ENCODE data around the gene FAM110D.

DNA sequence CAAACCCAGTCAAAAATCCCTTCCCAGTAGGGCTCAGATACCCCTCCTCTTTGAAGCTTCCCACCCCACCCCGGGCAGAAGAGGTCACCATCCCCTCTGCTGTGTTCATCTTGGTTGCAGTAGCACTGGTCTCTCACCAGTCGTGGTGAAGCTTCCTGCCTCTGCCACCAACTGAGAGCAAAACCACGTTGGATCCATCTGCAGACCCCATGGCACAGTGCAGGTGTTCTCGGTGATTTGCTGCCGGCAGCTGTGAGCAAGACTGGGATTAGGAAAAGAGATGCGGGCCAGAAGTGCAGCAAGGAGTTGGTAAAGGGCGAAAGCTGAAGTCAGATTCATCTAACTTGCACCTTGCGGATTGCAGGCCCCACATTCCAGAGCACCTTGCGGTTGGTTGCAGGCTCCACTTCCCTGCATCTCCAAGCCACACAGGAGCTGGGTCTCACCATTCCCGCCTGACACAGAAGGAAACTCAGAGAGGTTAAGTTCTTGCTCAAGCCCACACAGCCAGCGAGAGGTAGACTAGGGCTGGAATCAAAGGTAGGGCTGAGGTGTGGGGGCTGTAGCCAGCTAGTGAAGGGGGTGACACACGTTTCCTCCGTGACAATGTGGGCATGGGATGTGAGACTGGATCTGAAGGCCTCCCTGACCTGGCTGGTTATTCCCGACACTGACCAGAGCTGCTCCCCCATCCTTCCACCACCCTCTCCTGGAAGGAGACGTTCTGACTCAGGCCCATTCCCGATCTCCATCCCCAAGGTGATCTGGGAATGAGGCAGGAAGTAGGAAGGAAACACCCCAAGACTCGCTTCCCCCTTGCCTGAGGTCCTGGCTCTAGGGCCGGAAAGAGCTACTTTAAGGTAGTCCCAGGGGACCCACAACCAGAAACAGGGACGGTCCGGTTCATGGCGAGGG is 3.3 kb upstream of the FAM110D start:
- TF ChIP-seq, protein P1, sequence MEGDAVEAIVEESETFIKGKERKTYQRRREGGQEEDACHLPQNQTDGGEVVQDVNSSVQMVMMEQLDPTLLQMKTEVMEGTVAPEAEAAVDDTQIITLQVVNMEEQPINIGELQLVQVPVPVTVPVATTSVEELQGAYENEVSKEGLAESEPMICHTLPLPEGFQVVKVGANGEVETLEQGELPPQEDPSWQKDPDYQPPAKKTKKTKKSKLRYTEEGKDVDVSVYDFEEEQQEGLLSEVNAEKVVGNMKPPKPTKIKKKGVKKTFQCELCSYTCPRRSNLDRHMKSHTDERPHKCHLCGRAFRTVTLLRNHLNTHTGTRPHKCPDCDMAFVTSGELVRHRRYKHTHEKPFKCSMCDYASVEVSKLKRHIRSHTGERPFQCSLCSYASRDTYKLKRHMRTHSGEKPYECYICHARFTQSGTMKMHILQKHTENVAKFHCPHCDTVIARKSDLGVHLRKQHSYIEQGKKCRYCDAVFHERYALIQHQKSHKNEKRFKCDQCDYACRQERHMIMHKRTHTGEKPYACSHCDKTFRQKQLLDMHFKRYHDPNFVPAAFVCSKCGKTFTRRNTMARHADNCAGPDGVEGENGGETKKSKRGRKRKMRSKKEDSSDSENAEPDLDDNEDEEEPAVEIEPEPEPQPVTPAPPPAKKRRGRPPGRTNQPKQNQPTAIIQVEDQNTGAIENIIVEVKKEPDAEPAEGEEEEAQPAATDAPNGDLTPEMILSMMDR (IDR thresholded peaks at IDR 0.05) = no peak
- TF ChIP-seq ZFX (IDR thresholded peaks at IDR 0.05; ENCODE audit: borderline replicate concordance) = no peak
